Erythroblast (primary cell): ENCODE measurements around the gene KCNK6.

Source experiments
- GATA1 ChIP-seq: IDR thresholded peaks from 2 replicates; pipeline ENCODE4 v1.6.1; 2011; ENCODE audit warnings: low read depth, mild to moderate bottlenecking, control low read depth, low read length, moderate library complexity
- POLR2A ChIP-seq: IDR thresholded peaks from 2 replicates; pipeline ENCODE4 v1.6.1; 2011; ENCODE audit warnings: mild to moderate bottlenecking, low read length

GRCh38 chr19:38370299-38370698 lies 50.7 kb downstream of the KCNK6 start:
- TF ChIP-seq POLR2A: no peak
- TF ChIP-seq GATA1: no peak
